HG02938 (cell line): Measurements from ENCODE around the gene HEXIM2.
A peak's percentile ranks its signal among the peaks of the same experiment; 100 is the strongest.
"Not testable (repeated sequence)": the region's sequence is repeated elsewhere in the genome, so short reads cannot be mapped to it uniquely, and the experiment has no call there.

Experiments used
- ATAC-seq: cut with Tn5 transposase; IDR thresholded peaks from one replicate; pipeline ENCODE4 v1.9.1; 2021; ENCODE audit warnings: mild to moderate bottlenecking, moderate library complexity; ENCODE audit not compliant: unreplicated experiment

The HEXIM2 gene

DNA sequence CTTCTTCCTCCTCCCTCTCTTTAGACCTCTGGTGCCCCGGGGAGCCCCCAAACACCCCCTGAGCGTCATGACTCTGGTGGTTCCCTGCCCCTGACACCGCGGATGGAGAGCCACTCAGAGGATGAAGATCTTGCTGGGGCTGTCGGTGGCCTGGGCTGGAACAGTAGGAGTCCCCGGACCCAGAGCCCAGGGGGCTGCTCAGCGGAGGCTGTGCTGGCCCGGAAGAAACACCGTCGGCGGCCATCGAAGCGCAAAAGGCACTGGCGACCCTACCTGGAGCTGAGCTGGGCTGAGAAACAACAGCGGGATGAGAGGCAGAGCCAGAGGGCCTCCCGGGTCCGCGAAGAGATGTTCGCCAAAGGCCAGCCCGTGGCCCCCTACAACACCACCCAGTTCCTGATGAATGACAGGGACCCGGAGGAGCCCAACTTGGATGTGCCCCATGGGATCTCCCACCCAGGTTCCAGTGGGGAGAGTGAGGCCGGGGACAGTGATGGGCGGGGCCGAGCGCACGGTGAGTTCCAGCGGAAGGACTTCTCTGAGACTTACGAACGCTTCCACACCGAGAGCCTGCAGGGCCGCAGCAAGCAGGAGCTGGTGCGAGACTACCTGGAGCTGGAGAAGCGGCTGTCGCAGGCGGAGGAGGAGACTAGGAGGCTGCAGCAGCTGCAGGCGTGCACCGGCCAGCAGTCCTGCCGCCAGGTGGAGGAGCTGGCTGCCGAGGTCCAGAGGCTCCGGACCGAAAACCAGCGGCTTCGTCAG, 7.5 kb downstream of the HEXIM2 start:
- no peak for ATAC-seq

DNA sequence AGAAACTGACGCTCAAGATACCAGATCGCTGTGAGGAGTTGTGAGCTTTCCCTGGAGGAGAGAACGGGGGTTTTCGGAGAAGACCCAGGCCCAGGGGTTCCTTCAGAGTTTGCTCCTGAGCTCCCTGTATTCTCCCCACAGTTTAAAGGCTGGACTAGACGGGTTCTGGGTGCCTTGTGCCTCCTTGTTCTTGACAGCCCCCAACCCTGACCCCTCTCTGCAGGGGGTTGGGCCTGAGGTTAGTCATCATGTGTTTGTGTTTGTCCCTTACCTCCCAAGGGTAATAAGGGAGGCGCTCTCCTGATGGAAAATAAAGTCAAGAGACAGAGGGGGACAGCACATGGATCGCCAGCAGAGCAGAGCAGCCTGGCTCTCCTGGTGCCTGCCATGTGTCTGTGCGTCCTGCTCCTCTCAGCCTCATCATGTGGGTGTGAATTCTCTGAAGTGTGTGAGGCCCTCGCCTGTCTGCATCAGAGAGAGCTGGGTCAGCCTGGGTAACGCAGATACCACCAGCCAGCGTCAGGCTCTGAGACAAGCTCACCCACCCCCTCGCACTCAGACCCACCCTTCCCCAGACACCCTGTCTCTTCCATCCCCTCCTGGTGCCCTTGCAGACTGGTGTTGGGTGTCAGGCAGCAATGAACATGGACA, 8.7 kb downstream of the HEXIM2 start:
- ATAC-seq: no peak

DNA sequence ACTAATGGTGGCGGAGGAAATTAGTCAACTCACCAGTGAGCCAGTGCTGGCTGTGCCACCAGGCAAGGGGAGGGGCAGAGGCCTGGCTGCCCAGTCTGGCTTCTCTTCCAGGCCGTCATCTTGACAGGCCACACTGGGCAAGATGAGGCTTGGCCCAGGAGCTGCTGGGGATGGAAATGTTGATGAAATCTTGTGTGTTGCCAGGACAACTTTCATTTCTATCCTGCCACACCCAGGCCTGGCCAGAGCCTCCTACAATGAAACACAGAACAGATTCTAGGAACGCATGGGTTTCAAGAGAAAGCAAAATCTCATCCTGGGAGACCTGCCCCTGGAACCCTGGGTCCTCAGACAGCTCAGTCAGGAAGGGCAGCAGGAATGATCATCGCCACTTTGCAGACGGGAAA, 9.3 kb downstream of the HEXIM2 start:
- no peak for ATAC-seq

DNA sequence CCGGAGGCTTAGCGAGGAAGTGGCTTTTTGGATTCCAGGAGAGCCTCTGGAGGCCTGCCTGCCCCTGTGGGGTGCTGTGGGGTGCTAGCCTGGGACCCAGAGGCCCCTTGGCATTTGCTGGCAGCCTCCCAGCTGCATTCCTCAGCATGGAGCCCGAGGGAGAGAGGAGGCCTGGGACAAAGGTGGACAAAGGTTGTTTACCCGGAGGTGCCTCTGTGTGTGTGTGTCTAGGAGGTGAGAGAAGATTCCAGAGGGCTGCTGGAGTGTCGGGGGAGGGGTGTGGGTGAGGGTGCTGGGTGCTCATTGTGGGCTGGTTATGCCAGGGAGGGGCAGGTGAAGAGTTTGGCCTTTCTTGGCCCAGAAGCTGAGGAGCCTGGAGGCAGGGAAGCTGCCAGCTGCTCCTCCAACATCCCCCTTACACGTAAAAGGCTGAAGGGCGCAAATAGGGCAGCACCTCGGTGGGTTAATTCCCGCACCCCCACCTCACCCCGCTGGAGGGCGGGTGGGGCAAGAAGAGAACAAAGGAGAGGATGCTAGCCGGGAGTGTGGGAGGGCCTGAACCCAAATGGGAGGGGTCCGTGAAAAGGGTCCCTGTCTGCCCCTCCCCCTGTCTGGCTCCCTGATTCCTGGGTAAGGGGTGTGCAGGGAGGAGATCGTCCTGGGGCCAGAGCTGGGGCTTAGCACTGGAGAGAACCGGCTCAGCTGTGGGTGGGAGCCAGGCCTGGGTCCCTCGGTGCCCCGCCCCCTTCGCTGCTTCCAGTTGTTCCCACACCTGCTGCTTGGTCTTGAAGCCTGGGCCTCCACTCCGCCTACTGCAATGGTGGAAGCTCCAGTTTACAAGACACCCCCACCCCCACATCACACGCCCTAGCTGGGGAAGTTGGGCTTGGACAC, 9.9 kb downstream of the HEXIM2 start:
- ATAC-seq: no peak

DNA sequence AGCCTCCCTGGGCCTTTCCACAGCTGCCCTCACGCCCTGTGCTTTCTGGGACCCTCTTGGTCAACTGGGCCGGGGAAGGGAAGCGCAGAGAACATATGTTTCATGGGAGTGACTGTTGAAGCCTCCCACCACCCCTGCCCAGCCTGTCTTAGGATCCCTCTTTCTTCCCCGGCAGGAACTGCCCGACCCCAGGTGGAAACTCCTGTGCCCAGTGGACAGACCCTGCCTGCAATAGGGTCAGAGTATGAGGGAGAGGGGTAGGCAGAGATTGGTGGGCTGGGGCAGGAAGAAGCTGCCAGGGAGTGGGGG, 10.5 kb downstream of the HEXIM2 start:
- no peak for ATAC-seq

DNA sequence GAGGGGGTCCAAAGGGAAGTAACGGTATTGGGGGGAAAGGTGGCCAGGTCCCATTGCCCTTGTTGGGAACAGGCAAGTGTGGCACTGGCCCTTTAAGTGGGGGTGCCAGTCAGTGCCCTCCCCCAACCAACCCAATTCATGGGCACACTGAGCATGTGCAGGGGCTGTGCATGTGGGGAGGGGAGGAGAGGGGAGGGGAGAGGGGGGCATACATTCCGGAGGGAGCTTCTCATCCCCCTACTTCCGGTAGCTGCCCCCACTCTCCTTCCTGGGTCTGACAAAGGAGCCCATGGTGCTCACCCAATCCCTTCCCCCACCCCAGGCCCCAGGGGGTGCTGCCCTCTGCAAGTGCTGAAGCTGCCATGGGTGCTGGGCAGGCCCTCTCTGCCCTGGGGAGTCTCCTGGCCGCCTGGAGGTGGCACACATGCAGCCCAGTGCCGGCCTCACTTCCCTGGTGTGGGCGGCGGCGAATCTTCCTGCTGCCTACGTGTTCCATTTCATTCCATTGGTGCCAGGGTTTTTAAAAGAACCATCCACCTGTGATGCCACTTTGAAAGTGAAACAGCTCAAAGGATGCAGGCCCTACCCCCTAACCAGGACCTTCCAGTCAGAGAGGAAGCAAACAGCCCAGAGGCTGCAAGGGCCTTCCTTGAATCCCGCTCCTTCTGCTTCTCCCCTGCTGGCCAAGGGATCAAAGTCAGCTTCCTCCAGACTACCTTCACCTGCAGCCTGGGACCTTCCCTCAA, 11.0 kb downstream of the HEXIM2 start:
- no peak for ATAC-seq

DNA sequence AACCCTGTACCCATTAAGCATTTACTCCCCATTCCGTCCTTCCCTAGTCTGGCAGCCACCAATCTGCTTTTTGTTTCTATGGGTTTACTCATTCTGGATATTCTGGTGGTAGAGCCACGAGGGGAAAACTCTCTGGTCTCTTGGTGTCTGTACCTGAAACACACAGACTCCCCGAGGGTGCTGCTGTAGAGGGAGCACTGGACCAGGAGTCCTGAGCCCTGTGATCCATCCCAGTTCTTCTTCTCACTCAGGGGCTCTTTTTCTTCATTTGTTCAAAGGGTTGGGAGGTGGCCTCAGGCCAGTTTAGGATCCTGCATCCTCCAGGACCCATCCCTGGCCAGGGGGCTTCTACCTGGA, 14.1 kb downstream of the HEXIM2 start:
- ATAC-seq: no peak

DNA sequence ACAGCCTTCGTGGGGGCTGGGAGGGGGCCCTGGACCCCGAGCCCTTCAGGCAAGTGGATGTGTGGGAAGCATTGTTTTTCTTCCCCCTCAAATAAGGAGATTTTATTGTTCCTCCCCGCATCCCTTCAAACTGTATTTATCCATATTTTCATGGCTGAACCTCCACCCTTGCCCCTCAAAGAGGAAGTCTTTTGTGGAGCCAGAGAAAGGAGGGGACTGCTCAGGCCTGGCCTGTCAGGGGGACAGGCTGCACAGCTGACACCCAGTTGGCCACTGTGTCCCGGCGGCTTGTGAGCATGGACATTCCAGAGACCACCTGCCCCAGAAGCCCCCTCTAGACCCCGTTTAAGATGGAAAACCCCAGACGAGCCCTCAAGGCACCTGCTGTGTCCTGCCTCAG, 15.9 kb downstream of the HEXIM2 start:
- no peak for ATAC-seq

DNA sequence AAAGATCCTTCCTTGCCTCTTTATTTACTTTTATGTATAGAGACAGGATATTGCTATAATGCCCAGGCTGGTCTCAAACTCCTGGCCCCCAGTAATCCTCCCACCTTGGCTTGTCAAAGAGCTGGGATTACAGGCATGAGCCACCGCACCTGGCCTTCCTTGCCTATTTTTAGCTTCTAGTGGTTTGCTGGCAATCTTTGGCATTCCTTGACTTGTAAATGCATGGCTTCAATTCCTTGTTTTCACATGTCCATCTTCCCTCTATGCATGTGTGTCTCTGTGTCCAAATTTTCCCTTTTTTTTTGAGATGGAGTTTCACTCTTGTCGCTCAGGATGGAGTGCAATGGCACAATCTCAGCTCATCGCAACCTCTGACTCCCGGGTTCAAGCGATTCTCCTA, 22.5 kb downstream of the HEXIM2 start:
- ATAC-seq: no peak

DNA sequence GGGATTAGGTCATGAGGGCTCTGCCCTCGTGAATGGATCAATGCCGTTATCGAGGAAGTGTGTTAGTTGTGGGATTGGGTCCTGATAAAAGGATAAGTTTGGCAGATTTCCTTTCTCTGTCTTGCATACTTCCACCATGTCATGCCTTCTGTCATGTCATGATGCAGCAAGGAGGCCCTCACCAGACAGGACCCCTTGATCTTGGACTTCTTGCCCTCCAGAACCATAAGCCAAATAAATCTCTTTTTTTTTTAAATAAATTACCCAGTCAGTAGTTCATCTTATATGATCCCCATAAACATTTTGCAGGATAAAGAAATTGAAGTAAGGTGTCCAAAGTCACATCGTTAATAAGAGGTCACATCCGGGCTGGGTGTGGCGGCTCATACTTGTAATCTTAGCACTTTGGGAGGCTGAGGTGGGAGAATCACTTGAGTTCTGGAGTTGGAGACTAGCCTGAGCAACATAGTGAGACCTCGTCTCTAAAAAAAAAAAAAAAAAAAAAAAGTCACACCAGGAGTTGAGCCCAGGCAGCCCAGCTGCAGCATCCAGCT, 25.2 kb downstream of the HEXIM2 start:
- no peak for ATAC-seq

DNA sequence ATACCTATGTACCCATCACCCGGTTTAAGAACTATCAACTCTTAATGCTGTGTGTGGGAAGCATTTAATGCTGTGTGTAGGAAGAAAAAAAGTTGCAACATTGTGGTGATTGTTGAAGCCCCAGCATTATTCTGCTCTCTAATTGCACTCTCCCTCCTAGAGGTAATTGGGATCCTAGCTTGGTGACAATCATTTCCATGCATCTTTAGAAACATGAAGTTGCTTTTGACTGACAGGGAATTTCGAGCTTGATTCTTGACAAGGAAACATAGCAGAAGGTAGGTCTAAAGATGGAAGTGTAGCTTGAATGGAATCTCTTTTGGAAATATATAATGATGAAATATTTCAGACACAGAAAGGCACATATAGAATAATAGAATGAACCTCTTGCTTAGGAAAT, 27.3 kb downstream of the HEXIM2 start:
- ATAC-seq: no peak

DNA sequence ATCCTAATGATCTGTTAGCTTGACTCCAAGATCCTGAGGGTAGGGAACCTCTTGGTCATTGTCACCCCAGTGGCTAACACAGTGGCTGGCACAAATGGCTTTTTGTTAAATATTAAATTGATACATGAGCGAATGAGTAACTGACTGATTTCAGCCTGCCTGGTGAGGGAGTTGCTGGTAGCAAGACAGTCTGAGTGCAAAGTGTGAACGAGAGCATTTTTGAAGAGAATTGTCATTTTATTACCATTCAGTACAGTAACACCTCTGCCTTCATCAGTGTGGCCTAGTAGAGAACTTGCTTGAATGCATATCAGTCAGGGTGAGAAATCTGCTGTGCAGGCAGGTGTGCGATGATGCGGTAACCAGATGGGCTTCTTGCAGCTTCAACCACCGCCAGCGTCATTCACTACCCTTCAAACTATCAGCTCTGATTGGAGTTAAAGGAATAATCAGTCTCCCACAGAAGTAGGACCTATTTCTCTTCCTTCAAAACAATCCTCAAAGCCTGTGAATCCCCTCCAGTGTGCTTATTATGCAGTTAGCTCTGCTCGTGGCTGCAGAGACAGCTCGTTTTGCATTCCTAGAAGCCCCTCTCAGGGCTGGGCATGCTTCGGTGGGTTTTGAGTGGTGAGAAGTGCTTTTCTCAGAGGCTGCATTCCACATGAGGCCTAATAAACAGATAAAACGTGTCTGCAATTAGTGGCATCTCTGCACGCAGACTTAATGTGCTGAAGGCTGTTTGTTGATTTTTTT, 29.0 kb downstream of the HEXIM2 start:
- no peak for ATAC-seq

DNA sequence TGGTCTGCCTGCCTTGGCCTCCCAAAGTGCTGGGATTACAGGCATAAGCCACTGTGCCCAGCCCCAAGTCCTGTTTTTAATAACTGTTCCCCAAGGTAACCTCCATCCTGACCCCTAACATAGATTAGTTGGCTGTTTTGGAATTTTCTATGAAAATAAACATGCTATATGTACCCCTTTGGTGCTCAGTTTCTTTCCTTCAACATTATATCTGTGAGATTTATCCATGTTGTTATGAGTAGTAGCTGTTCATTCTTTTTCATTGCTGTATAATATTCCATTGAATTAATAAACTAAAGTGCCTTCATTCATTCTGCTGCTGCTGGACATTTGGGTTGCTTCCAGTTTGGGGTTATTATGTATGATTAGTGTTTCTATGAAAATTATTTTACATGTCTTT, 33.7 kb downstream of the HEXIM2 start:
- ATAC-seq: no peak

DNA sequence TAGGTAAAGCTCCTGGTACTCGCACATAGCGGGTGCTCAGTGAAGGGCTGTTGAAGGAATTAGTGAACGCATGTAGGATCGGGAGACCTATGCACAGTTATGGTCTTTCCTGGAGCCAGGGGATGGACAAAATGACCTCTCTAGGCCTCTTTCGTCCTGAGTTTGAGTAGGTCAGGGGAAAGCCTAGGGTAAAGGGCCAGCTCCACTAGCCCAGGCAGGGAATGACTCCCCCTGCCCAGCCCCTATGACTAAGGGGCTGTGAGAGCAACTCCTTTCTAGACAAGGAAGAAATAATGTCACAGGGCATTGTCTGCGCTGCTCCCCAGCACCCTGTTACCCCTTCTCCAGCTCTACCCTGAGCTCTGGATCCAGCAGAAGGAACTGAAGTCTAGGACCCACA, 35.4 kb downstream of the HEXIM2 start:
- no peak for ATAC-seq

DNA sequence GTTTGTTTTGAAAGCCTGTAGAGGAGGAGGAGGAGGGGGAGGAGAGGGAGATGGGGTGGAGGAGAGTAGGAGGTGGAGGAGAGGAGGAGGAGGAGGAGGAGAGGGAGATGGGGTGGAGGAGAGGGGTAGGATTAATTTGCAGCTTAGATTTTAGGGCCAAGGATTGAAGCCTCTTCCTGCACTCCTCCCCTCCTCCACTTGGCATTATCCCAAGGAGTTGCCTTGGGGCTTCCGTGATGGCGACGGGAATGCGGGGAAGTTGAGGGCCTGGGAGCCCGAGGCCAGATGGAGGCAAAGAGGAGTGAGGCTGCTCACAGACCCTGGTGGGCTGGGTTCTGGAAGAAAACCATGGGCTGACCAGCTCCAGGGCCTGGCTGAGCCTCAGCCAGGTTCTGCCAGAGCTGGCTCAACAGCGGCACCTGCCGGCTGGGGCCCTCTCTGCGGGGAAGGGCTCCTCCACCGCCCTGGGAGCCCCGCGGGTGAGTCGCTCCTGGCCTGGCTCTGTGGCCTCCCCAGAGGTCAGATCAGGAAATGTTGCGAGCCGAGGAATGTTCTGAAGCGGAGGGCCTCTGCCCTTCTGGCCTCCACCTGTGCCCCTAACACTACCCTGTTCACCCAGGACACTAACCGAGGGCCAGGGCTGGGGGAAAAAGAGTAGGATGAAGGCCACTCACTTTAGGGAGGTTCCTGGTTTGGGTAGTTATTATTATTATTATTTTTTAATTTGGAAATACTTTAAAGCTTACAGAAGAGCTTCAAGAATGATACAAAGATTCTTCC, 36.1 kb downstream of the HEXIM2 start:
- peak; percentile 58 for ATAC-seq

DNA sequence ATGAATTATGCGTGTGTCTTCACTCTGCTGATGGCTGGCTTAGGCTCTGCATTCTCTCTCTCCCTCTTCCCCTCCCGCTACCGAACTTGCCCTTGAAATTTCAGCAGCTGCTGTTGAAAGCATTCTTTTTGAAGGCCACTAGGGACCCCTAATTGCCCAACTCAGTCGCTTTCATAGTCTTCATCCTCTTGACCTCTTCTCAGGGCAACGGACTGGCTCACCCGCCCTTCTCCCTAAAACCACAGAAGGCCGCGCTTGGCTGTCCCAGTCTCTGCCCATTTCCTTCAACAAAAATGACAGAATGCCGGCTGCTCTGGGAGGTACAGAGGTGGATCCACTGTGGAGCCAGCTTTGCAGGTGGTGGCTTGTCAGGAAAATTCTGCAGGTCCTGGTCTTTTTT, 39.0 kb downstream of the HEXIM2 start:
- no peak for ATAC-seq

DNA sequence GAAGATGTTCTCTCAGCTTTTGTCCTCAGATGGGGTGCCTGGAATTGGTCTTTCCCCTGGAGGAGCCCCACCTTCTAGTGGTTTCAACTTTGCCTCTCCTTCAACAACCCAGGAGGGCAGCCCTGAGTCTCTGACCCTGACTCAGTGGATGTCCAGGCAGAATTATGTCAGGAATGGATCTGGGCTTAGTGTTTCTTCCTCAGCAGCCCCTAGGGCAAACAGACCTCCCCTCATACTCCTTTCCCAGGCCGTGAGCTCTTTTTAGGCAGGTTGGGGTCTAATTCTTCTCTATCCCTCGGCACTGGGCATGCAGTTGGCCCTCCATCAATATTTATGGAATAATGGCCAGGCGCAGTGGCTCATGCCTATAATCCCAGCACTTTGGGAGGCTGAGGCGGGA, 39.8 kb downstream of the HEXIM2 start:
- ATAC-seq: no peak

DNA sequence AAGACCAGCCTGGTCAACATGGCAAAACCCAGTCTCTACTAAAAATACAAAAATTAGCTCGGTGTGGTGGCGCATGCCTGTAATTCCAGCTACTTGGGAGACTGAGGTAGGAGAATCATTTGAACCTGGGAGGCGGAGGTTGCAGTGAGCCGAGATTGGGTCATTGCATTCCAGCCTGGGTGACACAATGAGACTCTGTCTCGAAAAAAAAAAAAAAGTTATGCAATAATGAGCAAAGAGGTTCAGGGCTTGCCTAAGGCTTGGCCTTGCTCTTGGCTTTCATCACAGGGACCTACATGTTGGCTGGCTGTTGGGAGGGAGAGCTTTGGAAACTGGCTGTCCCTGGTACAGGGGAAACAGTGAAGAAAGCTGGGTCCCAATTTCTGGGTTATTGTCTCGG, 40.2 kb downstream of the HEXIM2 start:
- not testable (repeated sequence) for ATAC-seq

DNA sequence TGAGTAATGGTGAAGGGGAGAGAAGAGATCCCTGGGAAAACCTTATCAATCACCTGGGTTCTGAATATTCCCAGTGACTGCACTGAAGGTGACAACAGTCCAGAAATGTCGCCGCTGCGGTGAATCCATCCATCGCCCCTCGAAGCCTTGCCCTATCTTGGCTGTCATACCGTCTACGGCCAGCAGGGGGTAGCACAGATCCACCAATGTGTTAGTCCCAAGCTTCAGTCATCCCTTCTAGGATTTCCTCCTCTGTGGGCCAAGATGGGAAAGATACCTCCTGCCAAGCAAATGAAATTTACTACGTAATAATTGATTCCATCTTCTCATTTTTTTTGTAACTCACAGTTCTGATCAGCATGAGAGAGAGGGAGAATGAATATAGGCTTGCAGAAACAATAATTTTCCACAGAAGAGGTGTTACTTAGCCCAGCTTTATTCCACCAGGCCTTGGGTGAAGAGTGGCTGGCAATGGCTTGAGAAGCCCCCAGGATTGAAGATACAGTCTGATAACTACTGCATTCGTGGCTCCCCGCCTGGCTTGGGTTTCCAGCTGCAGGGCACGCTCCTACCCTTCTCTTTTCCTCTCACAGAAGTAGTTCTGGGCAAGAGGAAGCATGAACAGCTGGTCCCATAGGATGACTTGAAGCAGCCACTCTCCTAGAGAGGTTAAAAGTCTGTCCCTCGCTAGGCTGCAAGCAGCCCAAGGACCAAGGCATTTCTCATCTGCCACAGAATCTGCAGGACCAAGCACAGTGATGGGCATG, 57.4 kb downstream of the HEXIM2 start:
- ATAC-seq: no peak
